LoVo (cell line): Measurements from ENCODE around the gene GRID2.
"Not testable (repeated sequence)": the region's sequence is repeated elsewhere in the genome, so short reads cannot be mapped to it uniquely, and the experiment has no call there.

Source experiments
- DNase-seq: peaks from one replicate; pipeline ENCODE4 v3.0.0-alpha.2; 2016; ENCODE audit warnings: low spot score

GRID2 gene

GRCh38 chr4:93529692-93530372 lies 1226.1 kb downstream of the GRID2 start:
- no peak for DNase-seq

- DNase-seq = no peak
Observed at GRCh38 chr4:93532234-93532633, 1228.5 kb downstream of the GRID2 start.

- DNase-seq = no peak
Observed at GRCh38 chr4:93540562-93540961, 1236.8 kb downstream of the GRID2 start.

GRCh38 chr4:93561842-93562241 lies 1258.1 kb downstream of the GRID2 start:
- DNase-seq = no peak

DNA sequence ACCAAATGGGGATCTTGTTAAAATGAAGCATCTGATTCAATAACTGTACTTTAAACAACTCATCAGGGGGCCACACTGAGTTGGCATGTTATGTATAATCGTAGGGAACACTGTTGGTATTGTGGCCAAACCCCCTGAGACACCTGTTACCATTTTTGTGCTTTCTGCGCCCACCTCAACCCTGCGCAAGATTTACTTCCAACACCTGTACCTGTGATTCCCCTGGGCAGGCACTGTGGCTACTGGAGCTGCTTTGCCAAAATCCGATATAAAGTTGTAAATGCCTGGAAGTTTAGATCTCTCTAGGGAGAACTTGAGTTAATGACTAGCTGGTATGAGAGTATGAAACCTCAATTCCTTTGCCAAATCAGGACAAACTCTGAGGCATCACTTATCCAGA lies 1265.0 kb downstream of the GRID2 start:
- no peak for DNase-seq

DNA sequence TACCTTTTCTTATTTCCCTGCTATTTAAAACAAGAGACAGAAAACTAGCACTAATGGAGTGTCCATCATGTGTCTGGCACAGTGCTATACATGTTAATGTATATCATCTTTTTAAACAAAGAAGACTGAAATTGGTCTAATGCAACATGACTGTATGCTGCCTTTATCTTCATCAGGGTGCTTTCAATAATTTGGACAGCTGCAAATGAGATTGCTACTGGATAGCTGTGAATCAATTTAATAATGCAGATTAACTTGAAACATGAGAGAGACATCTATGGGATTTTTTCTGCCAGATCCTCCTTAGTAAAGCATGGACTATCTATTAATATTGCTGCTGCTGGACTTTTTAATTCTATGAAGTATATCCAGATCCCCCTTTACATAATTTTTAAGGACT lies 1269.5 kb downstream of the GRID2 start:
- DNase-seq = no peak

GRCh38 chr4:93578942-93579341 lies 1275.2 kb downstream of the GRID2 start:
- no peak for DNase-seq

GRCh38 chr4:93605163-93605562 lies 1301.4 kb downstream of the GRID2 start:
- DNase-seq = no peak

GRCh38 chr4:93617606-93618005 lies 1313.8 kb downstream of the GRID2 start:
- DNase-seq = no peak

DNA sequence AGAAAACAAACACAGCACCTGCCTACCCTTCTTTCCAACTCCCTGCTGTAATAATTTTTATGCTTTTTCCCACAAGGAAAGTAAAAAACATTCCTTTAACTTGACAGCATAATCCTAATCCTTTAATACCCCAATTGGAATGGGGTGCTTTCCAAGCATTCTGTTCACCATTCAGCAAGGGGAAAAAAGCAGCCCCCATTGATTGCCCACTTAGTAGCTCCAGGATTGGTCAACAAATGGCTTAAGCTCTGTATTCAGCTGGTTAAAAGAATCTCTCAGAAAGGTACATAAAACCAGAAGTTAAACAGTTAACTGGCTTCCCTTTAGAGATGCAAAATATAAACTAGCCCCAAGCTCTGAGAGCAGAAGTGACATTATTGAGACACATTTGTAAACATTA lies 1330.0 kb downstream of the GRID2 start:
- DNase-seq = no peak

DNA sequence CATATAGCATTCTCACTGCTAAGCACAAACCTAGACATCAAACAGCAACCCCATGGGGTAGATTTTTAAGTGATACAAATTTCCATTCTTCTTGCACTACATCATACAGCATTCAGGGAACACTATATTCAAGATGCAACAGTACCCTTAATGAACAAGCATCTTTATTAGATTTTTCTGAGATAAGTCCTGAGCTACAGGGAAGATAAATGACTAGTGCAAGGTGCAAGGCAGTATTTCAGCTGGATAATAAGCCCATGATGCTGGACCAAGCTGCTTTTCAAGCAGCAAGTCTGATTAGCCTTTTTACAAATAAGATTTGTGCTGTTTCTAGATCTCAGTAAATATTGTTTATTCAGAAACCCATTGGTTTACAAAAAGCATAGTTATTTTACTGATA lies 1332.2 kb downstream of the GRID2 start:
- no peak for DNase-seq

- no peak for DNase-seq
Observed at GRCh38 chr4:93645120-93645519, 1341.4 kb downstream of the GRID2 start.

DNA sequence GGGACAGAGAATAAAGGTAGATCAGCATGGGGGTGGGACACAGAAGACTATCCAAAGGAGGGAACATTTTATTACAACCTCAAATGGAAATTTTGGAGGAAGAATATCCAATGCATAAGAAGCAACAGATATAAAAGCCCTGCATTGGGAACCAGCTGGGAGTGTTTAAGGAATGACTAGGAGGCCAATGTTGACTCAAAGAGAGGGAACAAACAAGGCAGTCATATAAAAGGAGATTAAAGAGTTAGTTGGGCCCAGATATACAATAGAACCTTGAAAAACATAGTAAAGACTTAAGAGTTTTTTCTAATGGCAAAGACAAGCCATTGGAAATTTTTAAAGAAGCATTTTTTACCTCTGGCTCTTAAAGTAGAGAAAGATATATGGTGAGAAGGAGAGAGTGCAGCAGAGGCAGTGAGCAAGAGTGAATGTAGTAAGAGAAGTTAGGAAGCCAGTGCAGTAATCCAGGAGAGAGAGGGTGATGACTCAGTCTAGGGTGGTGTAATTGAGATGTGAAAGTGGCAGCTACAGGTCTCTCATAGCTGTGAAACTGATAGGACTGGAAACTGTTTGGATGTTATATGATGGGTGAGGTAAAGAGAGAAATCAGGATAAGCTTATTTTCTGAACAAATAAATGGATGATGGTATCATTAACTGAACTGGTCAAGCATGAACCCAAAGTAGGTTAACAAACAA lies 1342.6 kb downstream of the GRID2 start:
- DNase-seq = no peak

- DNase-seq = no peak
Observed at GRCh38 chr4:93648258-93648657, 1344.5 kb downstream of the GRID2 start.

DNA sequence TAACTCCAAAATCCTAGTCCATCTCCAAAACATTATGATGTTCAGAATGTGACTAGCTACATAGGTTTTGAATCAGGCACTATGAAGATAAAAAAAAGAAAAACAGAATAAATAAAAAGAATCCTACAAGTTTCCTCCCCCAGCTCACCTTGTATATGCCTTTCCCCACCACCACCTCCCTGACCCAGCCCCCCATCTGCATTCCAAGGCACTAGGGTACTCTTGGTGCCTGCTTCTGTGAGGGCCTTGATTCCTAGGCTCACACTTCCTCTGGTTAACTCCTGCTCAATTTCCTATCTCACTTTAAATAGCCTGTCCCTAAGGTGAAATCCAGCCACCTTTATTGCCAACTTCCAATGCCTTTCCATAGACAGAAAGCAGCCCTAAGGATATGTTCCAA lies 1346.1 kb downstream of the GRID2 start:
- no peak for DNase-seq

- DNase-seq = no peak
Observed at GRCh38 chr4:93654211-93654610, 1350.4 kb downstream of the GRID2 start.

DNA sequence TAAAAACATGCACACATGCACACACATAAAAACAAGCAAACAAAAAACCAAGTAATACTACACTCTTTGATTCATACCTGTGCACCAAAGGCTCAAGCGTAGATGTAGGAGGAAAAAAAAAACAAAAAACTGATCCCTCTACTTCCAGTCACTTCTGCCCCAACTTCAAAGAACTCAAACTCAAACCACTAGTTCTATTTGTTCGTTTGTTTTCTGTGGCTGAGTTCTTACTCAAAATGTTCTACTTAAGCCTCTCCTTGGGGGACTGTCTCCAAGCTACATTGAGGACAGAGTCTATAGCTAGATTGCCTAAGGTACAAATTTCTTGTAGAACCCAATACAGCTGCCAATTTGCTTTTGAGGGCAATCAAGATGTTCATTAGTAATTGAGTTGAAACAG lies 1353.8 kb downstream of the GRID2 start:
- no peak for DNase-seq

GRCh38 chr4:93658443-93658842 lies 1354.7 kb downstream of the GRID2 start:
- no peak for DNase-seq

GRCh38 chr4:93659629-93660028 lies 1355.9 kb downstream of the GRID2 start:
- DNase-seq = no peak

- DNase-seq = no peak
Observed at GRCh38 chr4:93660036-93660435, 1356.3 kb downstream of the GRID2 start.

GRCh38 chr4:93670434-93670833 lies 1366.7 kb downstream of the GRID2 start:
- DNase-seq = no peak

DNA sequence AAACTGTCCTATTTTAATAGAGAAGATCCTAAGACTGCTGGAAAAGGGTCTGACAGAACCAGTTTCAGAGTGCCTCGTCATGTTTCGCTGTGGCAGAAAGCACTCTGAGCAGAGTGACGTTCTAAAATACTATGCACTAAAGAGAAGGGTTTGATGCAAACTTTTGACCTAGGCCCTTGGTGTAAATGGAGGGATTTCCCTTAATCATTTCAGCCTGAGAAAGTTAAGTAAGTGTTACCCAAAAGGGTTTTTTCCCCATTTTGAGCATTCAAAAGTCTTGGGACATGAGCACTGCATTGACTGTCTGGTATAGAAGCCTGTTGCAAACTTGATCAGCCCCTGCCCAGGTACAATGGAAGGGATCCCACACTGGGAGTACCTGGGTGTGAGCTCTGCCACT lies 1367.3 kb downstream of the GRID2 start:
- DNase-seq = no peak

- not testable (repeated sequence) for DNase-seq
Observed at GRCh38 chr4:93676937-93677336, 1373.2 kb downstream of the GRID2 start.

DNA sequence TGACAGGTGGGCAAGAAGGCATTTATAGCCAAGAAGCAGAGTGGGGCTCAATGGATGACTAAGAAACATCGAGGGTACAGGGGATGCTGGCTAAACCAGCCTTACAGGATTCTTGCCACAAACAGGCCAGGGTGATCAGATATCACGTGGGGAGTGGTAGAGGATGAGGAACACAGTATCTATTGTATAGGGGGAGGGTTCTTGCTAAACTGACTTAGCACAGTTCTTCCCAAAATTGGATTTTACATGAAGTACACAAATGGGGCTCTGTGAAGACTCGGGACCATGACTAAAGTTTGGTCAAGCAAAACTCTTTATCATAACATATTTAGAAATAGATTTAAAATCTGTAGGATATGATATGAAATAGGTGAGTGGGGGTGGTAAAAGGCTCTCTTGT lies 1380.8 kb downstream of the GRID2 start:
- no peak for DNase-seq
